ENCODE measurements around the gene TUSC2.
"Not testable (repeated sequence)": the region's sequence is repeated elsewhere in the genome, so short reads cannot be mapped to it uniquely, and the experiment has no call there.

Gene TUSC2

DNA sequence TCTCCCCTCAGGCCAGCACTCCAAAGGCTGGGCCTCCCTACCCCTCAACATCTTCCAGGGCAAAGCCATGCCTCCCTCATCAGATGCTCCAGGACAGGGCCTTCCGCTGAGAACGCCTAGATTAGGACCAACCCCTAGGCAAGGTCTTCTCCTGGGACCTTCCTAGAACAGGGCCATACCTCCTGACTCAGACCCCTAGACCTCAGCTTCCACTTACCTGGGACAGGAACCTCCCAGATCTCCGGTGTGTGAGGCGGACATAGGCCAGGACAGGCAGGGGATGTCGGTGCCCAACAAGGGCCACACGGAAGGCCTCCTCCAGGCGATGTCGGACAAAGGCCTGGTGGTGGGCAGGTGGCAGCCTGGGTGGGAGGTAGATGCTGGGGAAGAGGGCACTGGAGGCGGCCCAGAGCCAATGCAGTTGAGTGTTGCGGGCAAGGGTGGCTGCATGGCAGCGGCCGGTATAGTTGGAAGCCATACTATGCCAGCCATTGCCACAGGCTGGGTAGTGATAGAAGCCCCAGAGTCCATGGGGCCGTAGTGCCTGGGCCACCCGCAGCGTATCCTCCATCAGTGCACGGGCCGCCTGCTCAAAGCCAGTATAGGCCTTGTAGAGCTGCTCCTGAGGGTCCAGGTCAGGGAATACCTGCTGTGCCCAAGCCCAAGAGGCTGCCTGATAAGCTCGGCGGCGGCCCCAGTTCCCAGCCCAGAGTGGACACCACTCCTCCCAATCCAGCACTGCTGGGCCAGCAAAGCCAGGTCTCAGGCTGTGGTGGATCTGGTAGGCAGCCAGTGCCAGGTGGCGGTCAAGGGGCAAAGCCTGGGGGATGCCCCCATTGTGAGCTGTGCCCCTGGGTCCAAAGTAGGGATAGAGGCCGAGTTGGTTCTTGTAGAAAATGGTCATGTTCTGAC, 33.3 kb downstream of the TUSC2 start:
- DNase-seq: no peak
- no peak for ATAC-seq

DNA sequence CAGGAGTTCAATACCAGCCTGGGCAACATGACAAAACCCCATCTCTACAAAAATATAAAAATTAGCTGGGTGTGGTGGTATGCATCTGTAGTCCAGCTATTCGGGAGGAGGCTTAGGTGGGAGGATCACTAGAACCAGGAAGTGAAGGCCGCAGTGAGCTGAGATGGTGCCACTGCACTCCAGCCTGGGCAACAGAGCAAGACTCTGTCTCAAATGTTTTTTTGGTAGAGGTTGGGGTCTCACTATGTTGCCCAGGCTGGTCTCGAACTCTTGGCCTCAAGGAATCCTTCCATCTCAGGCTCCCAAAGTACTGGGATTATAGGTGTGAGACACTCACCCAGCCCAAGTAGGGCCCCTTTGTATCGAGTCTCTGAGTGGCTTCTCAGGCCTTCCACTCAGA, 33.9 kb downstream of the TUSC2 start:
- ATAC-seq (no peak), DNase-seq (no peak)

DNA sequence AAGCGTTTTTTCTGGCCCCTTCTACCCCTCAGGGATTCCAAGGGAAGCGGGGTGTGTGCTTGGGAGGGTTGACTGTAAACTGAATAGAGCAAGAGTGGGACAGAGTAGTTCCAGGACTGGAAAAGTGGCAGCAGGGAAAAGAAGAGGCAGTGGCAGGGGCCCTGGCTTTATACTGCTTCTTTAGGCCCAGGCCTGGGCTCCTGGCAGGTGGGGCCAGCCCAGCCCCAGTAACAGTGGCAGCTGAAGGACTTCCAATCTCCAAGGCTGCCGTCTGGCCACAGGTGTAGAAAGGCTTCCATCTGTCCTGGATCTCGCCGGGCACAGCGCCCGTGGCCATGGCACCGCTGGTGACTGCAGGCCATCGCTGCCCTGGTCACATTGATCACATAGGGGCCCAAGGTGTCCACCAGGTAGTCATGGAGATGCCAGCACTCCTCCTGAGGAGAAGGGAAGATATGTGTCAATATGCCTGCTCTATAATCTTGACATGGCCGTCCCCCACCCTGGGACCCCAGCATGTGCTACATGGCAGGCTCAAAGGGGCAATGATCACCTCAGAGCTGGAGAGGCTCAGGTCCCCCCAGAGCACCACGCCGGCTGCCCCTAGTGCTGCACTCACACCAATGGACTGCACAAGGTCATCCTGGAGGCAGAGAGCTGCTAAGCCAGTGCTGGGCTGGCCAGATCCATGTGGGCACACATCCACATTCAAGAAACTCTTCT, 34.8 kb downstream of the TUSC2 start:
- ATAC-seq: no peak
- DNase-seq: no peak

DNA sequence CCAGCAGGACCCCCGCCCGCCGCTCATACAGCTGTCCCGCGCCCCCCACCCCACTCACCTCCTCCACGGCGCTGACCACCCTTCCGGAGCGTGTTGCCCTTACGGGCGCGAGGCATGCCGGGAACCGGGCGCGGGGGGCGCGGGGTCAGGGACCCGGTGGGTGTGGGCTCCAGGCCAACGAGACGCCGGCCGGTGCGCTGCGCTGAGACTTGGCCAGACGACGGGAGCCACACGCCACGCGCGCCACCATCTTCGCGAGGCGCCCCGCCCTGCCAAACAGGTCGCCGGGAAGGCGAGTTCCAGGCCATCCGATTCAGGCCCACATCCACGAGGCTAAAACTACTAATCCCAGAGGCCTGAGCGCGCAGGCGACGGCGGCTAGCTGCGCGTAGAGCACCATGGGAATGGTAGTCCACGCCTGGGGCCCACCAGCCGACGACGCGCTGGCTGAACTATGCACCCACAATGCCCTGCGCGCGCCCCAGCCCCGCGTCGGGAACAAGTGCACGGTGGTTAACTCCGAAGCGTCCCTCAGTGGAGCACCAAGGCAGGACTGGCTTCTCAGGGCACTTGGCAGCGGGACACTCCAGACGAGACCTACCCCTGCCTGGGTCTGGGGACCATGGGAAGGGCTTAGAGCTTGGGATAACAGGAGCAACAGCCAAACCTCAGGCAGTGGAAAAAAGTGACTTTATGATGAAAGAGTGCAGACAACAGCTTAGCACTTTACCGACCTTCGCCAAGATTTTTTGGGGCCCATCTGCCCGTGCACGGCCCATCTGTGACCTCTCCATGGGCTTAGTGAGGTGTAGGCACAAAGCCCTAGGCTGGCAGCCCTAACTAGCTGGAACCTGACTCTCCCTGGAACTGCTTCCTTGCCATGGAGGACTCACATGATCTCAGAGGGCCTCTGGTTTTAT, 35.6 kb downstream of the TUSC2 start, which contains the start of gene IFRD2:
Gene IFRD2, minus strand, starts transcription at position 271 of the 920 bp plus-strand sequence. Its CDS starts 155 bp downstream, at position 116.
- peak; percentile 98 for ATAC-seq
- peak; percentile 94 for DNase-seq

DNA sequence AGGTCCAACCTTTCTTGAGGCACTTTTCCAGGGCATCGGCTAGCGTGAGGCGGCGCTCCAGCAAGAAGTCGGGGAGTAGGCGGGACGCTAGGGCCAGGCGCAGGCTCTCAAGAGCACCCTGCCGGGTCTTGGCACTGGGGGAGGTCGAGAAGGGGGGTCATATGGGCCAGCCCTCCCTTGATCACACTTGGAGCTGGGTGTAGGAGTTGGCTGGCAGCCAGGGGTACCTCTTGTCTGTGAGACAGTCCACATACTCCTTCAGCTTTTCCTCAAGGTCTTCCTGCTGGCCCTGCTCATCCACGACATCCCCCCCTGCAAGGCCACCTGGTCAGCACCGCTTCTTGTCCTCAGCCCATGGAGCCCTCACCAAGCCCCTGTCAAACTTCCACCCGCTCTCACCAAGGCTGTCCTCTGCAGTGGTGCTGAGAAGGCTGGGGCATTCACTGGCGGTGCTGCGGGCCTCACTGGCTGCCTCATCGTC, 37.8 kb downstream of the TUSC2 start:
- DNase-seq: no peak
- no peak for ATAC-seq

DNA sequence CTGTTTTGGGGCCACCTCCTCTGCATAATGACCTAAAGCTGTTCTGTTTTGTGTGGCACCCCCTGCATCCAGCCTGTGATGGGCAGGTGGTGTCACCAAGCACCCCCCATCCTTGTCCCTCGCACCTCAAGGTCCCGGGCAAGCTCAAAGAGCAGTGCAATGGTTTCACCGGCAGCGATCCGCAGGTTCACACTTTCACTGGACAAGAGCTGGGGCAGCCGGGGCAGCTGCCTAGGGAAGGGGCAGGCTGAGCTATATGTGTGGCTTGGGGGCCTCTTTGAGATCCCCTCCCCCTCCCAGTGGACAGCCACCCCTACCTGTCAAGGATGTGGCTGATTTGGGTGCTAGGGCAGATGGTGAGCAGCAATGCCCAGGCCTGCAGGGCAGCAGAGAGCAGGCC, 38.9 kb downstream of the TUSC2 start:
- ATAC-seq (no peak), DNase-seq (no peak)

DNA sequence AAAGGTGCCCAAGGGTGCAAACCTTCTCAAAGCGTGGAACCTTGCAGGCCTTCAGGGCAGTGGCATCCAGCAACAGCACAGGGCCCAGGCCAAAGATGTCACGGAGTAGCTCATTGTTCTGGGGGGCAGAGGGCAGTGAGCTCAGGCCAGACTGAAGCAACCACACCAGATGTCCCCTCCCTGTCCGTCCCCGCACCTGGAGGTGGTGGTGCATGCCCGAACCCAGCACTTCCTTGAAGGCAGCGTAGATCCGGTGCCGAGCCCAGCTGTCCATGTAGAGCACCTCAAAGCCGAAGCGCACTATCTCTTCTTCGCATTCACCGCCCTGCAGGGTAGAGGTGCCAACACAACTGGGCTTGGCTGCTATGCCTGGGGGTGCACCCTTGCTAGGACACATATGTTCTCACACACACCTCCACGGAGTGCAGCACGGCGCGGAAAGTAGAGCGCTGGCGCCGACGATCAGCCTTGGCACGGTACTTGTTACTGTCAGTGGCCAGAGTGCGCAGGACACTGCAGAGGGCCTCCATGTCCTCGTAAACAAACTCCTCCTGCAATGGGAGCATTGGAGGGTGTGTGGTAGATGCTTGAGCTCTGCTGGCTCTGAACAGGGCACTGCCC, 39.5 kb downstream of the TUSC2 start:
- no peak for DNase-seq
- ATAC-seq: no peak

DNA sequence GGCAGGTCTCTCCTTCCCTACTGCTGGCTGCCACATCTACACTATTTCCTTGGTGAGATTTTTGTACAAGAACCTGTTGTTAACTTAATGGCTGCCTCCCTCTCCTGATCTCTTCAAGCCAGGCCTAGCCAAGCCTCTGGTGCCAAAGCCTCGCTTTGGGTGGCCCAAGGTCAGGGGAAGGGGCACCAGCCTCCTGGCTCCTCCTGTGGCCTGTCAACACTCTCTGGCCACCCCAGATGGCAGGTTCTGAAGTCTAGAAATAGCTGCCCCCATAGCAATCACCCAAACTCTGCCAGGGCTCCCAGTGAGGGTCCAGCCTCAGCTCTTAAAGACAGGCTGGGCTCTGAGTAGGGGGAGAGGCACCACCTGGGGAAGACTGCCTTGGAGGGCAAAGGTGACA, 40.8 kb downstream of the TUSC2 start:
- ATAC-seq (no peak), DNase-seq (no peak)

DNA sequence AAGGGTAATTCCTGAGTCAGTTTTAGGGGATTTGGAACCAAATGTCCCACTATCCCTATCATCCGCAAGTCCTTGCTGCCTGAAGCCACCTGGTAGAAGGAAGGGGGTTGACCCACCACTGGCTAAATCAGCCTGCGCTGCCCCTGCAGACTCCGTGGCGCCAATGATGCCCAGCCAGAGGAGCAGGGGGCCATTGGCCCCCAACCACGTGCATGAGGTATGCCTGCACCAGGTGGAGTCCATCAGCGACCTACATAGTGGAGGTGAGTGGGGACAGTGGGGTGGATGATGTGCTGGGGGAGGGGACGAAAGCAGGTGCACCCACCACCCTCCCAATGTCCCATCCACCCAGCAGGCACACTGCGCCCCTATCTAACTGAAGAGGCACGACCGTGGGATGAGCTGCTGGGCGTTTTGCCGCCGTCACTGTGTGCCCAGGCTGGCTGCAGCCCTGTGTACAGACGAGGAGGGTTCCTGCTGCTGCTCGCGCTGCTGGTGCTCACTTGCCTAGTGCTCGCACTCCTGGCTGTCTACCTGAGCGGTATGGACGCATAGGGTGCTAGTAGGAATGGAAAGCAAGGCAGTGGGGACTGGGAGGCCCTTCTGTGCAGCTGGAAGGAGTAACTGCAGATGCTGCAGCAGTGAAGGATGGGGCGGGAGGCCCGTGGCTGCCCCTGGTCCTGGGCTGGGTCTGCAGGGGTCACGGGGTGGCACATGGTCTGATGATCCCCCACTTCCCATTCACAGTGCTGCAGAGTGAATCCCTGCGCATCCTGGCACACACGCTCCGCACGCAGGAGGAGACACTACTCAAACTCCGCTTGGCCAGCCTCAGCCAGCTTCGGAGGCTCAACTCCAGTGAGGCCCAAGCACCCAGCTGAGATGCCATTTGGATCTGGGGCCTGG, 41.4 kb downstream of the TUSC2 start:
- ATAC-seq: no peak
- no peak for DNase-seq

DNA sequence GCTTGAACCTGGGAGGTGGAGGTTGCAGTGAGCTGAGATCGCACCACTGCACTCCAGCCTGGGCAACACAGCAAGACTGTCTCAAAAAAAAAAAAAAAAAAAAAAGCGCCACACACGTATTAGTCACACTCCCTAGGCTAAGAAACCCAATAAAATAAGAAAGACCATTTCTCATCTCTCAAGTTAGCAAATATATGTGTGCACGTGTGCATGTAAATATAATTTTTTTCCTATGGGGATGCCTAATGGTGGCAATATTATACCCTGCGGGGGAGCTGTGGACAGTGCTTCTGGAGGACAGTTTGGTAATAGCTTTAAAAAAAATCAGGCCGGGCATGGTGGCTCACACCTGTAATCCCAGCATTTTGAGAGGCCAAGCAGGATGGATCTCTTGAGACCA, 43.9 kb downstream of the TUSC2 start:
- DNase-seq, ATAC-seq: not testable (repeated sequence)

DNA sequence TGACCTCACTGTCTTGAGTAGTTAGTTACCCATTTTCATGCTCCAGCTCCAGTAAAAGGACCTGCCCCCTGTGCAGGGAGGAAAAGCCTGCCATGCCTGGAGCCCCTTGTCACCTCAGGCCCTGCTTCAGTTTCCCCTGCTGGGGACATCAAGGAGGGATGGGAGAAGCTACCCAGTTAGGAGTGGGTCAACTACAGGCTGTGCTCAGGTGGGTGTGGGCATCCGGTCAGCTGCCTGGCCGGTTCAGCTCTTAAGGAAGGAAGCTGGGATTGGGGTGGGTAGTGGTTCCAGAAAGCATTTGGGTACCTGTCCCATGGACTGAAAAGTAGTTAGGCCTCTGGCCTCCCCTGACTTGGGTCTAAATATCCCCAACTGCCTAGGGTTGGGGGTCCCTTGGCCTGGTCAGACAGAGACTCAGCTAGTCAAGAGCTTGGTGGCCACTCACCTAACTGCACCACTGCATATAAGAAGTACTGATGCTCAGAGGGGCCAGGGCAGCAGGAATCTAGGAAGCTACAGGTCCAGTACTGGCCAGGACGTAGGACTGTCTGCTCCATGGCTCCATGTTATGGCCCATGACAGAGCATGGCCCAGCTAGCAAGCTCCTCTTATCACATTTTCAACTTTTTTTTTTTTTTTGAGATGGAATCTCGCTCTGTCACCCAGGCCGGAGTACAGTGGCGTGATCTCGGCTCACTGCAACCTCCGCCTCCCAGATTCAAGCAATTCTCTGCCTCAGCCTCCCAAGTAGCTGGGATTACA, 48.6 kb downstream of the TUSC2 start:
- ATAC-seq: no peak
- DNase-seq: no peak

DNA sequence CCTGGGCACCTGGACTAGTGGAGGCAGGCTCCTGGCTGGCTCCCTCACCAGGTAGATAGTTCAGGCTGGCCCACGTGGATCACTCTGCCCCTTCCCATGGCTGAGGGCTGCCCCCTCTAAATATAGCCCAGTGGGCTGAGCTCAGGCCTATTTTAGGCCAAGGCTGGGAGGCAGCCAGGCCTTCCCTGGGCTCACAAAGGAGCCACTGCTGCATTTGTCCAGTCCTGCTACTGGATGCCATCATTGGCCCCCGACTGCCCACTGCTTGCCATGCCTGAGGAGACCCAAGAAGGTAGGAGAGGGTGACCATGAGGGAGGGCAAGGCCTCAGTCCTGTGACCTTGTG, 49.2 kb downstream of the TUSC2 start, which contains the start of gene LSMEM2:
Gene LSMEM2, plus strand, starts transcription at position 208 of the 345 bp plus-strand sequence. Its CDS starts 27 bp downstream, at position 235.
- ATAC-seq (no peak), DNase-seq (no peak)

DNA sequence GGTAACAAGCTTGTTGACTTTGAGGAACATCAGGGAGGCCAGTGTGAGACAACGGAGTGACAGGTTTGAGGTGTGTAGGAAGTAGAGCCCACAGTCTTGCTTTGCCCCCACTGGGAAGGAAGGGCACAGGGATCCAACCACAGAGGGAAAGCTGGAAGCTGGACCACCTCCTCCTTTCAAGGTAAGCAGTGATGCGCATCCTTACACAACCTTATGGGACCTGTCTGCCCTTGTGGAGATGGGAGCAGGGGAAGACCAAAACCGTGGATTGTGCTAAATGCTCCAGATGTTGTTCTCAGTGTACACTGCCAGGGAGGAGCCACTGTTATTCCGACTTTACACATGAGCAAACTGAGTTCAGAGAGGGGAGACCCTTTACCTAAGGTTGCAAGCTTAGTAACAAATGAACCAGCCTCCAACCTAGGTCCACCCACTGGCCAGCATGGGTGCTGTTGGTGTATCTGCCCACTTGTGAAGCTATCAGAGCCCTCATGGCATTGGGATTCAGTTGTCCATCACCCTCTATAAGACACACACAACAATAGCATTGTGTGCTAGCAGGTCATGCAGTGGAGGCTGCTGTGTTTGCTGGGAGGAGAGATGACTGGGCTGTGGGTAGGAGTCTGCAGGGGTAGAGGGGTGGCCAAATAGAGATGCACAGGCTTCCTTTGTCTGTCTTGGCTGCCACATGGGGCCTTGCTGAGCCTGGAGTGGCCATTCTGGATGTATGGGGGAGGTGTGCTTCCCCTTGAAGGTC, 49.7 kb downstream of the TUSC2 start:
- DNase-seq (no peak), ATAC-seq (peak; percentile 14)

DNA sequence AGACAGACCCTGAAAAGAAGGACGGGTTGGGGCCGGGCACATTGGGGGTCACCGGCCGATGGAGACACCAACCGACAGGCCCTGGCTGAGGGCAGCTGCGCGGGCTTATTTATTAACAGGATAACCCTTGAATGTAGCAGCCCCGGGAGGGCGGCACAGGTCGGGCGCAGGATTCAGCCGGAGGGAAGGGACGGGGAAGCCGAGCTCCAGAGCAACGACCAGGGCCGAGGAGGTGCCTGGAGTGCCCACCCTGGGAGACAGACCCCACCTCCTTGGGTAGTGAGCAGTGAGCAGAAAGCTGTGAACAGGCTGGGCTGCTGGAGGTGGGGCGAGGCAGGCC, 51.3 kb downstream of the TUSC2 start:
- no peak for DNase-seq
- no peak for ATAC-seq

DNA sequence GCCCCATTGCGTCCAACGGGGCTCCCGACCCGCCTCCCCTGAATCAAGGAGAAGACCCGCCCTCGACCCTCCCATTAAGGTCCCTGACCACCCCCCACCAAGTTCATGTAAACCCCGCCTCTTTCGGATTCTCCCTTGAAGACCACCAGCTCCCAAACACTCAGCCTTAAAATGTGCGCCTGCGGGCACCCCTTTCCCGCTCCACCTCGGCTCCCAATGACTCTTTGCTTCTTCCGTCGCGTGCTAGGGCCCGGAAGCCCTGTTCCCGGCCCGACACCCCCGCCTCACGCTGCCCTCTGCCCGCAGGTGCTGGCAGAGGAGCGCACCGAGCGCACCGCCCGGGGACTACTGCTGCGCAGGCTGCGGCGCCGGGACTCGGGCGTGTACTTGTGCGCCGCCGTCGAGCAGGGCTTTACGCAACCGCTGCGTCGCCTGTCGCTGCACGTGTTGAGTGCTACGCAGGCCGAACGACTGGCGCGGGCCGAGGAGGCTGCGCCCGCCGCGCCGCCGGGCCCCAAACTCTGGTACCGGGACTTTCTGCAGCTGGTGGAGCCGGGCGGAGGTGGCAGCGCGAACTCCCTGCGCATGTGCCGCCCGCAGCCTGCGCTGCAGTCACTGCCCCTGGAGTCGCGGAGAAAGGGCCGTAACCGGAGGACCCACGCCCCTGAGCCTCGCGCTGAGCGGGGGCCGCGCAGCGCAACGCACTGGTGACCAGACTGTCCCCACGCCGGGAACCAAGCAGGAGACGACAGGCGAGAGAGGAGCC, 51.8 kb downstream of the TUSC2 start:
- ATAC-seq (no peak), DNase-seq (peak; percentile 24)

DNA sequence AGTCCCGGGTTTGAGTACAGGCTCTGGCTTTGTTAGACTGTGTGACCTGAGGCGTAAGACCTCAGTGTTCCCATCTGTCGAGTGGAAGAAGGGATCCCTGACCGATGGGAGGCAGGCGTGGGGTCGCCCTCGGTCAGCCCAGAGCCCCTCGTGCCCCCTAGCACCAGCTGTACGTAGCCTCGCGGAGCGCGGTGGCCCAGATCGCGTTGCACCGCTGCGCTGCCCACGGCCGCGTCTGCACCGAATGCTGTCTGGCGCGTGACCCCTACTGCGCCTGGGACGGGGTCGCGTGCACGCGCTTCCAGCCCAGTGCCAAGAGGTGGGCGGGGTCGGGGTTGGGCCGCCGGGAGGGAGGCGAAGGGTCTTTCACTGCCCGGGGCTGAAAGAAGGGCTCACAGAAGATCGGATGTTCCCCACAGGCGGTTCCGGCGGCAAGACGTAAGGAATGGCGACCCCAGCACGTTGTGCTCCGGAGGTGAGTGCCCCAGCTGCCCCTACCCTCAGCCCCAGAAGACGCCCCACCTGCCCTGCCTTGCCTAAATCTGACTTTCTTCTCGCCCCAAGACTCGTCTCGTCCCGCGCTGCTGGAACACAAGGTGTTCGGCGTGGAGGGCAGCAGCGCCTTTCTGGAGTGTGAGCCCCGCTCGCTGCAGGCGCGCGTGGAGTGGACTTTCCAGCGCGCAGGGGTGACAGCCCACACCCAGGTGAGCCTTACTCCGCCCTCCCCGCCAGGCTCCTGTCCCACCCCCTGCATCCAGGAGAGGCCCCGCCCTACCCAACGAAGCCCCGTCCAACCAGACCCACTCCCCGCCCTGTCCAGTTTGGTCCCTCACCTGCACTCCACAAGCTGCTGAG, 52.7 kb downstream of the TUSC2 start:
- DNase-seq: no peak
- ATAC-seq: no peak
